Spleen (tissue), 11 donors: ENCODE data around the gene MSGN1. TPM values are rescaled to one million over a fixed set of nuclear protein-coding genes. Genes with fewer than 3 reads are reported as not detected.

ENCODE experiments used
- DNase-seq: peaks from one replicate; pipeline ENCODE4 v3.0.0-alpha.2; 2020
- H3K27ac ChIP-seq, 8 donors: fragments of 200-600 bp; sonication (generic) in 7 of 8; 1 replicate in 4 of 8; 2 replicates in 4 of 8; pipeline versions ENCODE4 v1.5.0 to v1.8.0; 2016 to 2021; ENCODE audit warnings: inconsistent platforms in 4 of 8, mild to moderate bottlenecking in 4 of 8, moderate library complexity in 1 of 8
- H3K27me3 ChIP-seq, 7 donors: fragments of 200-600 bp; sonication (generic) in 6 of 7; replicated peaks in 1 of 7; 1 replicate in 4 of 7; 2 replicates in 3 of 7; pipeline versions ENCODE4 v1.5.0 to v1.8.0; 2016 to 2021; ENCODE audit warnings: inconsistent platforms in 3 of 7, mild to moderate bottlenecking in 1 of 7
- H3K36me3 ChIP-seq, 6 donors: fragments of 200-600 bp; sonication (generic) in 5 of 6; 1 replicate in 4 of 6; 2 replicates in 2 of 6; pipeline versions ENCODE4 v1.5.0 to v1.8.0; 2016 to 2021; ENCODE audit warnings: inconsistent platforms in 2 of 6
- H3K4me1 ChIP-seq, 6 donors: fragments of 200-600 bp; sonication (generic) in 5 of 6; 1 replicate in 3 of 6; 2 replicates in 3 of 6; pipeline versions ENCODE4 v1.5.0 to v1.8.0; 2016 to 2021; ENCODE audit warnings: inconsistent platforms in 3 of 6
- H3K4me3 ChIP-seq, 8 donors: fragments of 200-600 bp; sonication (generic) in 7 of 8; 1 replicate in 4 of 8; 2 replicates in 4 of 8; pipeline versions ENCODE4 v1.5.0 to v1.8.0; 2016 to 2021; ENCODE audit warnings: inconsistent platforms in 4 of 8, mild to moderate bottlenecking in 4 of 8, moderate library complexity in 2 of 8
- H3K9me3 ChIP-seq, 8 donors: fragments of 200-600 bp; sonication (generic) in 7 of 8; 1 replicate in 4 of 8; 2 replicates in 4 of 8; pipeline versions ENCODE4 v1.5.0 to v1.8.0; 2016 to 2021; ENCODE audit warnings: inconsistent platforms in 4 of 8
- CTCF ChIP-seq, 11 experiments: fragments of 200-600 bp in 7 of 11; fragments of 450-650 bp in 4 of 11; sonication (generic) in 4 of 11; IDR thresholded peaks in 8 of 11; conservative IDR thresholded peaks in 3 of 11; 1 replicate in 7 of 11; 2 replicates in 4 of 11; pipeline versions ENCODE4 v1.4.0 to v1.8.0; 2016 to 2021; ENCODE audit warnings: antibody characterized with exemption in 11 of 11, inconsistent platforms in 4 of 11, mild to moderate bottlenecking in 1 of 11
- POLR2A ChIP-seq, 3 donors: fragments of 450-650 bp; IDR thresholded peaks; one replicate each; pipeline ENCODE4 v1.5.1; 2017; ENCODE audit warnings: antibody characterized with exemption in 3 of 3, mild to moderate bottlenecking in 1 of 3
- POLR2AphosphoS5 ChIP-seq, 3 donors: sonication (generic); formaldehyde crosslinking; IDR thresholded peaks; one replicate each; pipeline ENCODE4 v1.5.1; 2017; ENCODE audit warnings: antibody characterized with exemption in 3 of 3
- WGBS, 5 donors: extraction: QIAGEN DNeasy Blood & Tissue Kit in 3 of 5; methylation state at CpG; one replicate each; pipeline versions ENCODE4 v1.1.5 to v1.1.7; 2013 to 2018; 5-methylcytosine and 5-hydroxymethylcytosine counted together
- intact Hi-C: fragments of 100-400 bp; cut with DNase I; formaldehyde crosslinking; loops from one replicate; pipeline ENCODE4 v1.15.0; 2023; ENCODE audit warnings: low total_unique reads
- polyA plus RNA-seq, 3 donors: library from polyadenylated mRNA; stranded (reverse); fragments of 200-250 nt; gene quantifications; one replicate each; pipeline ENCODE4 v1.2.1, GENCODE V29; 2013
- total RNA-seq, 7 donors: library from RNA; depleted of rRNA in 3 of 7; stranded (reverse); fragments of >200 nt in 3 of 7; fragmentation: NEBNext Ultra II Directional in 4 of 7; extraction: Animal tissue kit (Norgen Biotek cat#: 25700) in 4 of 7; gene quantifications; one replicate each; pipeline versions ENCODE4 v1.1.0 to v1.2.1, GENCODE V29; 2016 to 2021
- donor health status: healthy with polysubstance abuse.
- donor health status: DM: no; HTN: no; CAD: no; lungs with moderate emphysema.
- donor health status: DM: no; HTN: no; CAD: no.
- donor health status: Bipolar disorder and iron deficiency.
- donor health status: healthy.
- donor health status: DM: no; HTN: no; CAD: no.
- donor health status: DM: yes; HTN: yes; CAD: no.

MSGN1 gene
- total and polyA plus RNA-seq, 10 donors, result not detected

- Histone ChIP-seq H3K4me1 (peaks cover 0 to 39% (median 19%) of the 10 kb centered on the region in 6 donors), H3K36me3 (no peaks in the 10 kb centered on the region), H3K27ac (peak overlapping the region in 3 of 8 donors; percentile 17 to 44 (median 29)), H3K9me3 (no peaks in the 10 kb centered on the region), H3K4me3 (no peak overlapping the region), H3K27me3 (no peaks in the 10 kb centered on the region)
- TF ChIP-seq CTCF (IDR thresholded peaks at IDR 0.05 in 8 of 11, conservative IDR thresholded peaks at IDR 0.05 in 3 of 11) (no peak), POLR2A (IDR thresholded peaks at IDR 0.05) (no peak)
- intact Hi-C loops, result no loop called here
- DNase-seq, result no peak
- 27 to 36% (median 30%) methylated on average over 3 of the region's 3 CpGs for WGBS, 5 donors
Observed at GRCh38 chr2:17803497-17803896, 12.8 kb upstream of the MSGN1 start.

- no peaks in the 10 kb centered on the region for H3K9me3 ChIP-seq
- 29 to 41% (median 38%) methylated on average over 3 of the region's 3 CpGs for WGBS, 5 donors
- intact Hi-C loops, result no loop called here
- H3K4me1 ChIP-seq, result peaks cover 0 to 39% (median 19%) of the 10 kb centered on the region in 6 donors
- peak overlapping the region in 6 of 8 donors; percentile 17 to 75 (median 58) for H3K27ac ChIP-seq
- TF ChIP-seq POLR2A (IDR thresholded peaks at IDR 0.05) (no peak), CTCF (IDR thresholded peaks at IDR 0.05 in 8 of 11, conservative IDR thresholded peaks at IDR 0.05 in 3 of 11) (no peak), POLR2AphosphoS5 (IDR thresholded peaks at IDR 0.05) (no peak)
- DNase-seq, result no peak
- no peaks in the 10 kb centered on the region for H3K27me3 ChIP-seq
- peak overlapping the region in 1 of 8 donors; percentile 6 for H3K4me3 ChIP-seq
- no peaks in the 10 kb centered on the region for H3K36me3 ChIP-seq
Observed at GRCh38 chr2:17804358-17804757, 11.9 kb upstream of the MSGN1 start.

GRCh38 chr2:17805166-17805565 is 11.1 kb upstream of the MSGN1 start:
- Histone ChIP-seq H3K27ac (peak overlapping the region in 6 of 8 donors; percentile 17 to 75 (median 58)), H3K4me3 (no peak overlapping the region), H3K4me1 (peaks cover 0 to 39% (median 19%) of the 10 kb centered on the region in 6 donors), H3K9me3 (no peaks in the 10 kb centered on the region), H3K36me3 (no peaks in the 10 kb centered on the region), H3K27me3 (no peaks in the 10 kb centered on the region)
- WGBS, 5 donors, result 30 to 61% (median 40%) methylated on average over 2 of the region's 2 CpGs
- DNase-seq, result no peak
- TF ChIP-seq POLR2AphosphoS5 (IDR thresholded peaks at IDR 0.05) (no peak), POLR2A (IDR thresholded peaks at IDR 0.05) (no peak), CTCF (IDR thresholded peaks at IDR 0.05 in 8 of 11, conservative IDR thresholded peaks at IDR 0.05 in 3 of 11) (no peak)
- intact Hi-C loops, result no loop called here

GRCh38 chr2:17805717-17806363 is 10.4 kb upstream of the MSGN1 start:
- Histone ChIP-seq H3K27me3 (no peaks in the 10 kb centered on the region), H3K4me1 (peaks cover 0 to 39% (median 19%) of the 10 kb centered on the region in 6 donors), H3K36me3 (no peaks in the 10 kb centered on the region), H3K27ac (peak overlapping the region in 4 of 8 donors; percentile 52 to 75 (median 70)), H3K4me3 (no peak overlapping the region), H3K9me3 (no peaks in the 10 kb centered on the region)
- 66 to 85% (median 78%) methylated on average over 8 of the region's 8 CpGs for WGBS, 5 donors
- TF ChIP-seq POLR2AphosphoS5 (IDR thresholded peaks at IDR 0.05) (no peak), CTCF (IDR thresholded peaks at IDR 0.05 in 8 of 11, conservative IDR thresholded peaks at IDR 0.05 in 3 of 11) (no peak), POLR2A (IDR thresholded peaks at IDR 0.05) (no peak)
- DNase-seq, result peak; percentile 67
- intact Hi-C loops, result no loop called here
